Keratinocyte (primary cell): Measurements from ENCODE around the gene DLG2.

Experiments used
- EZH2 ChIP-seq: IDR thresholded peaks from one replicate; pipeline ENCODE4 v1.6.1; 2012; ENCODE audit warnings: inconsistent platforms, mild to moderate bottlenecking, low read length, moderate library complexity
- TF ChIP-seq, protein P1 (sequence below), 3 experiments: IDR thresholded peaks in 1 of 3; conservative IDR thresholded peaks in 1 of 3; optimal IDR thresholded peaks in 1 of 3; 2 replicates in 2 of 3; 3 replicates in 1 of 3; pipeline versions ENCODE3 to v1.5.1; 2011; ENCODE audit warnings: low read length in 3 of 3, mild to moderate bottlenecking in 3 of 3, moderate library complexity in 2 of 3, control low read depth in 1 of 3, inconsistent platforms in 1 of 3; ENCODE audit not compliant: insufficient read depth in 2 of 3; ENCODE audit errors: extremely low read depth in 1 of 3

DNA sequence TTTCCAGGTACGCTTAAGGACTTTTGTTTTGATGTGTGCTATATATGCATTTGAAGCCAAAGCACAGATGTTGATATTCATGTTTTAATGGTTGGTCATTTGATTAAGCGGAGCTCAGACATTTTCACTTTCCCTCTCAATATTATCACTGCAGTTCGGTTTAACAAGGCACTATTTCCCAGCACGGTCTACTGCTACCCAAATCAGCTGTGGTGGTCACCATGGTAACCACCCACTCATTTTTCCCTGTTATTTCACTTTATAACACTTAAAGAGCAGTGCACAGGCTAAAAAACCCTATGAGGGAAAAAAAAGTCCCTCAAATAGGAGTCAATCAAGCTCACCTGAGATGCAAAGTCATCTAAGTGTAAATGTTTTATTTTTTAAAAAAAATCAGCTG, 1901.4 kb downstream of the DLG2 start:
- TF ChIP-seq, protein P1, sequence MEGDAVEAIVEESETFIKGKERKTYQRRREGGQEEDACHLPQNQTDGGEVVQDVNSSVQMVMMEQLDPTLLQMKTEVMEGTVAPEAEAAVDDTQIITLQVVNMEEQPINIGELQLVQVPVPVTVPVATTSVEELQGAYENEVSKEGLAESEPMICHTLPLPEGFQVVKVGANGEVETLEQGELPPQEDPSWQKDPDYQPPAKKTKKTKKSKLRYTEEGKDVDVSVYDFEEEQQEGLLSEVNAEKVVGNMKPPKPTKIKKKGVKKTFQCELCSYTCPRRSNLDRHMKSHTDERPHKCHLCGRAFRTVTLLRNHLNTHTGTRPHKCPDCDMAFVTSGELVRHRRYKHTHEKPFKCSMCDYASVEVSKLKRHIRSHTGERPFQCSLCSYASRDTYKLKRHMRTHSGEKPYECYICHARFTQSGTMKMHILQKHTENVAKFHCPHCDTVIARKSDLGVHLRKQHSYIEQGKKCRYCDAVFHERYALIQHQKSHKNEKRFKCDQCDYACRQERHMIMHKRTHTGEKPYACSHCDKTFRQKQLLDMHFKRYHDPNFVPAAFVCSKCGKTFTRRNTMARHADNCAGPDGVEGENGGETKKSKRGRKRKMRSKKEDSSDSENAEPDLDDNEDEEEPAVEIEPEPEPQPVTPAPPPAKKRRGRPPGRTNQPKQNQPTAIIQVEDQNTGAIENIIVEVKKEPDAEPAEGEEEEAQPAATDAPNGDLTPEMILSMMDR (optimal IDR thresholded peaks at IDR 0.05 in 1 of 3, IDR thresholded peaks at IDR 0.05 in 1 of 3, conservative IDR thresholded peaks at IDR 0.05 in 1 of 3; ENCODE audit: extremely low read depth in 1 of 3, insufficient read depth in 2 of 3, low read length in 3 of 3), result no peak
- TF ChIP-seq EZH2, result no peak
